Measurements from ENCODE around the gene SLC9A9.
"Not testable (repeated sequence)": the region's sequence is repeated elsewhere in the genome, so short reads cannot be mapped to it uniquely, and the experiment has no call there.

The SLC9A9 gene

DNA sequence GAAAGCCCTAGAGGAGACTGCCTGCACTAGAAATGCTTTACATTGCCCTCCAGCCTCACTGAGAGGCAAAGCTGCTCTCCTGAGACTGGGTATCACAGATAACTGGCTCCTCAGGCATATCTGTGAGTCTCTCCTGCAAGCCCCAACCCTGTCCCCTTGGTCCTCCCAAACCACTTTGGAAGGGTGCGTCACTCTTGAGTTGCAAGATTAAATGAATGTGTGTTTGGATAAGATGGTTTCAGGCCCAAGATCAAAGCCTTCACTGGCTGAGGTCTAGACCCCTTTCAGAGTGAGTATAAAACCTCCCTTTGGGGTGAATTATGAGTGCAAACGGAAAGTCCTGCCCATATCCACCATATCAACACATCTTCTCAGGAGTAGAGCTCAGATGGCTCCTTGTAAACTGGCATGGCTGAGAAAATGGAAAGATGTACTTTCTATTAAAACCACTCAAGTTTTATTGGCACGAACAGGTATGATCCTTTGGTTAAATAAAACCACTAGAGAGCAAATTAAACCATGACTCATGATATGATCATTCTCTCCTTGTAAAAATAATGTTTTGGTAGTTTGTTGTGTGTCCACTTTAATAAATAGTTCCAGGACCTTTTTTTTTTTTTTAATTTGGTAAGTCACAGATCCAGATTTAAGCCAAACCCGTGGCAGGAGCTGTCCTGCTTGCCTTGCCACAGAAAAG is 564.7 kb downstream of the SLC9A9 start:
- DNase-seq (ENCODE audit: low spot score): no peak

DNA sequence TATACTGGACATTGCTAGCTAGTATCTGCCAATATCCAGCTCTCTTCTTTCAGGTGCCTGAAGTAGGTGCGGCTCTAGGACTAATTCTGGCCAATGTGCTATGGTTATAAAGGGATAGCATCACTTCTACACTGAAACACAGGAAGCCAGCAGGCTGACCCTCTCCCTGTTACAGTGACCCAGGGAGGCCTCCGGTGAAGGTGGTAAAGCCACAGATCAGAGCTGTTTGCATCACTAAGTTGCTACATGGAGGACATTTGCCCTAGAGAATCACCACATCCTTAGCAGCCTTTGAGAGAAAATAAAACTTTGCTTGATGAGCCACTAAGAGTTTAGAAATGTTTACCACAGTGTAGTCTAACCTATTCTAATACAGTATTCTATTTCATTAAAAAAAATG is 567.3 kb downstream of the SLC9A9 start:
- no peak for DNase-seq (ENCODE audit: low spot score)

DNA sequence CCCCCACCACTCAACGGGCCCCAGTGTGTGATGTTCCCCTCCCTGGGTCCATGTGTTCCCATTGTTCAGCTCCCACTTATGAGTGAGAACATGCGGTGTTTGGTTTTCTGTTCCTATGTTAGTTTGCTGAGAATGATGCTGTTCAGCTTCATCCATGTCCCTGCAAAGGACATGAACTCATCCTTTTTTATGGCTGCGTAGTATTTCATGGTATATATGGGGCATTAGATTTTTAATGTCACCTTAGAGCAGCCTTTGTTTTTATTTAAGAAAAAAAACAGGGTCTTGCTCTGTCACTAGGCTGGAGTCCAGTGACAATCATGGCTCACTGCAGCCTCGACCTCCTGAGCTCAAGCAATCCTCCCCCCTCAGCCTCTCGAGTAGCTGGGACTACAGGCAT is 568.7 kb downstream of the SLC9A9 start:
- DNase-seq (ENCODE audit: low spot score): not testable (repeated sequence)

DNA sequence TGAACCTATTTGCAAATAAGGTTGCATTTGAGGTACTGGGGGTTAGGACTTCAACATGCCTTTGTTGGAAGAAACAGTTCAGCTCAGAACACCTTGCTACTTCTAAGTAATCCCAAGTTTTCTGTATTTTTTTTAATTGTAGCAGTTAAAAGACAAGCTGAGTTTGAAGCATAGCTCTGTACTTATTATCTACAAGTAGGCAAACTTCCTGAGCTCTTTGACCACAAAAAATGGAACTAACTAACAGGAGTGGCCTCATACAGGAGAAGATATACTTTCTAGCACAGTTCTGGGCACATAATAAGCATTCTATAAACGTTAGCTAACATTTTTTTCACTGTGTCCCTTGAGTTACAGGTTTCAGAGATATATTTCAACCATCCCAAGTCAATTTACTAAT is 569.5 kb downstream of the SLC9A9 start:
- no peak for DNase-seq (ENCODE audit: low spot score)

- DNase-seq (ENCODE audit: low spot score): no peak
Measured at GRCh38 chr3:143277531-143277930, 570.7 kb downstream of the SLC9A9 start.

DNA sequence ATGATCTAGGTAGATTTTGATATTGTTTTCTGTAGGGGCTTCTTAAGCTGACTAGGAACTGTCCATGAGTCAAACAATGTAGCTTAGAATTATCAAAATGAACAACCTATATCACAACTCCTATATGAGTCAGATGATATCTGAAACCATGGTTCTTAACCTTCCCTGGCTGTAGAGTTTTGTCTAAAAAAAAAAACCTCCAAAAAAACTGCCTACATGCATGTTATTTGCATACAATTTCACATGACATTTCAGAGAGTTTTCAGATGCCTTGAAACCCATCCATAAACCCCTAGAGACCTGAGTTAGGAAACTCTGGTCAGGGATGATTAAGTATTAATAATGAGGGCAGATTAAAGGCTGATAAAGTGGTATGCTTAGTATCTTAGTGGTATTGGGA is 571.7 kb downstream of the SLC9A9 start:
- DNase-seq (ENCODE audit: low spot score): no peak

DNA sequence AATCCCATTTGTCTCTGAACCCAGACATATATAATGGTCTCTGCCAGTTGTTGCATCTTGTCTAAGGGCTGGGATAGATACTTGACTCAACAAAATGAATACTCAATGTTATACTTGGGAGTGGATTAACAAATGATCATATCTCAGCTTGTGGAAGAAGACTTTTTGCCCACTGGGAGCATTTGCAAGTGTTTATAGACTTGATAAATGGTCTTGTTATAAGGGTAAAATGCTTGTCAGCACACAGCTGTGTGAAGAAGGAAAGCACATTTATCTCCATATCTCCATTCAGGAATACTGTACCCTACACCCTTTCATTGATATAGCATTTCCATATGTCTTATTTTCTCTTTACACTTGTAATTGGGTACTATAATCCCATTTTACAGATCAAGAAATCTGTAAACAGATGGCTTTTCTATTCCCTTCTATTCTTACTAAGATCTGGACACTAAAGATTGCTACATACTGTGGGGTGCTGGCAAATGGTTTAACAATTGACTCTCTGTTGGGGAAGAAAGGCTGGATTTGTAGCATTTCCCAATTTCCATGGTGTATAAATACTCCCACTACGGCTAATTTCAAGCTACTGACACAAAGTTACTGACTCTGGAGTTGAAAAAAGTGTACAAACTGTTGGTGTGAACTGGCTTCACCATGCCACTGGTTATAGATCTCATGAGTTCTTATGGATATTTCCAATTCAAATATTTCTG is 574.1 kb downstream of the SLC9A9 start:
- no peak for DNase-seq (ENCODE audit: low spot score)

DNA sequence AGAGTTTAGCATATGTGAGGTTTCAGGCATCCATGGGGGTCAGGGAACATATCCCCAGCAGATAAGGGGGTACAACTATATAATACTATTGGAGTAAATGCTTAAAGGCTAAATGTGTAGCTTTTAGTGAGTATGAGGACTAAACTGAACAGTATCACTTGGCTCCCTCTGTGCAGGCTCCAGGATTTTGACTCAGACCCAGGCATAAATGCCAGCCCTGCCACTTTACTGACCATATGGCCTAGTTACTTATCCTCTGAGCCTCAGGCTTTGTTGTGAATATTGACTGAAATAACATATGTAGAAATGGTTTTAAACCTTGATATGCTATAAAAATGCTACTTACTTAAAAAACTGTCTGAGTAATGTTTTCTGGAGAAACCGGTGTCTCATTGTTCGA is 577.1 kb downstream of the SLC9A9 start:
- DNase-seq (ENCODE audit: low spot score): no peak

DNA sequence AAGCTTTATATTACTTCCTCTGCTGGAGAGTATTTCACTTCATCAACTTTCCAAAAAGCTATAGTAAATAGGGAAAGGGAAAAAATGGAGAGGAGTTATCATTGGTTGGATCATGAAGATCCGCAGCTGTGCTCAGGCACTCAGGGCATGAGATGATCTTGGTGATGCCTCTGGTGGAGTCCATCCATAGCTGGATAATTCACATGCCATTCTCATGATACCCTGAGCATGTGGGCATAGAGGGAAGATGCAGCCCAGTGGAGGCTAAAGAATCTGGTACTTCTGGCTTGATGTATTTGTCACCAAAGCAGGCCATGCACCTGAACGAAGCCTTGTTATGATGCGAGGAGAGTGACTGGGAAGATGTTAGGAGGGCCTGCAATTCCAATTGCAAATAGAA is 578.5 kb downstream of the SLC9A9 start:
- DNase-seq (ENCODE audit: low spot score): no peak

- DNase-seq (ENCODE audit: low spot score): no peak
Measured at GRCh38 chr3:143267989-143268388, 580.3 kb downstream of the SLC9A9 start.

DNA sequence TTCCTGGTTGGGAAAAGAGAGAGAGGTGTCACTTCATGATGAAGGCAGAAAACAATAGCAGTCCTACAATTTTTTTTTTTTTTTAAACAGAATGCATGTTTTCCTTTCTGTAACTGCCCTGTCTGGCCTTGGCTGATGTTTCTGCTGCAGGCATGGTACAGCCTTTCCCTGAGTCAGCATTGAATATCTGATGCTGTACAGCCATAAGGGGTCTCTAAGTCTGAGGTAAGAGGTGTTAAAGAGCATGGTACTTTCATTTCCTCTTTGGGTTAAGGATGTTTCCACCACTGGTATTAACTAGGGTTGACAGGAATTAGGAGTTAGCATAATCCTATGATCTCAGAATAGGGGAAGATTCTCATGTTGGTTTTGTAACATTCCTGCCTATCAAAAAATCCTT is 581.3 kb downstream of the SLC9A9 start:
- DNase-seq (ENCODE audit: low spot score): no peak

DNA sequence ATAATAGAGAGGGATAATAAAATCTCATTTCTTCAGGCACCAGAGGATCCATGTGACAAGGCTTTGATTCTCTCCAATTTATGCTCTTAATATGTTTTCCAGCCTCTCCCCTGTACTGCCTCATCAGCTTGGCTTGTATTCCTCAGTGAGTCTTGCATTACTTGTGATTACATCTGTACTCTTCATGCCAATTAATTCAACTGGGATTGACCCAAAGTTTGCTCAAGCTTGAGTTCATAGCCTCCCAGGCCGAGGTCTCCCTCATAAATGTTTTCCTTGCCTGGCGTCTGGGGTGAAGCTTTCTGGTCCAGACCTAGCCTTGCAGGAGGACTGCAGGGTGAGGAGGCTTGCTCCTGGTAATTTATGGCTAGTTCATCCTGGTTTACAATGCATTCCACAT is 581.8 kb downstream of the SLC9A9 start:
- no peak for DNase-seq (ENCODE audit: low spot score)

- DNase-seq (ENCODE audit: low spot score): no peak
Measured at GRCh38 chr3:143265501-143266070, 582.7 kb downstream of the SLC9A9 start.

DNA sequence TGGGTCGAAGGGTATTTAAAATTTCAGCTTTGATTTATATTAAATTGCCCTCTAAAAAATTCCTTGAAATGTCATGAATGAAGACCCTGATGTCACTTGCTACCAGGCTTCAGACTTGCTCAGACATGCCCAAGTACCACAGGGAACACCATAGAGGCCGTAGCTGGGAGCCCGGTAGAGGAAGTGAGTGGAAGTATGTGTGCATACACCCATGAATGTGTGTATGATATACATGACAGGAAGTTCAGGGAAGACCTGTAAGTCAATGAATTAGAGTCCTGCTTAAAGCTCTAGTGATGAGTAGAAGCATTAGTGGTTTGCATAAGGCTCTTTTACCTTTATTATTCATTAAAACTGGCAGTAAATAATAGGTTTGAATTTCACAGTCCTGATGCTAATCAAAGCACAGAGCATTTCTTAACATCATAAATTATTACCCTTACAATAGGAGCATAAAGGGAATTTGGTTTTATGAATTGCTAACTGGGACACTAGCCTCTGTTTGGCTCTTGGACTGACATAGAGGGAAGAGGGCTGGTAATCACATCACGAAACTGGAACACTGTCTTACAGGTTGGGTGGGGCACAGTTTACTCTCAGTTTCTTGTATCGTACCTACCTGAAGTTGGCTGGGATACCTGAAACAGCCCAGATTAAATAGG is 584.3 kb downstream of the SLC9A9 start:
- DNase-seq (ENCODE audit: low spot score): no peak

DNA sequence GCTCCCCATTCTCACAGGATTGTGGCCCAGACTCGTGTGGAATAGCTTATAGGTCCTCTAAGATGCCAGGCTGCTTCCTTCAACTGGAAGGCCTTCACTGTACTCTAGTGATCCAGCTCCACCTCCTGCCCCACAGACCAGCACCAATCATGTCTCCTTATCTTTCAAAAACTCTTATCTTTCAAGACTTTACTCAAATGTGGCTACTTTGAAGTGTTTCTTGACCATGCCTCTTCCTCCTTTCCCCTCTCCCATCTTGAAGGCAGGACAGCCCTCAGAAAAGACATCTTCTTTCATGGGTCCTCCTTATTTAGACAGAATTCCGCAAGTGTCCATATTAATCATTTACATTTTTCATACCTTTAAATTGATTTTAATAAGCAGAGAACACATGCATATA is 586.4 kb downstream of the SLC9A9 start:
- no peak for DNase-seq (ENCODE audit: low spot score)

- no peak for DNase-seq (ENCODE audit: low spot score)
Measured at GRCh38 chr3:143258692-143259091, 589.6 kb downstream of the SLC9A9 start.

DNA sequence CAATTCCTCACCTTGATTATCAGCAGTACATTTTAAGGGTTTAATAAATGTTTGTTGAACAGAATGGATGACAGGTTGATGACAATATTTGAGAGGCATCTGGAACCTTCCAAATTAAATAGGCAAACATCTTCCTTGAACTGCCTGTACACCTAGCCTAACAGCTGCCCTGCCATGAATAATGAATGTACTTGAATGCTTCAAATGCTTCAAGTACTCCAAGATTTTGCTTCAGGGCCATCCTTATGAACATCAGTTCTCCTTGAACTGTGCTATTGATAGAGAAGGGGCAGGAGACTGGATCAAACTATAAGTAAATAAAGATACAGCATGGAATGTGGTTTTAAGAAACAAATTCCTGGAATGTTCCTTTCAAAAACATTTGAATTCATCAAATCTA is 591.9 kb downstream of the SLC9A9 start:
- no peak for DNase-seq (ENCODE audit: low spot score)

DNA sequence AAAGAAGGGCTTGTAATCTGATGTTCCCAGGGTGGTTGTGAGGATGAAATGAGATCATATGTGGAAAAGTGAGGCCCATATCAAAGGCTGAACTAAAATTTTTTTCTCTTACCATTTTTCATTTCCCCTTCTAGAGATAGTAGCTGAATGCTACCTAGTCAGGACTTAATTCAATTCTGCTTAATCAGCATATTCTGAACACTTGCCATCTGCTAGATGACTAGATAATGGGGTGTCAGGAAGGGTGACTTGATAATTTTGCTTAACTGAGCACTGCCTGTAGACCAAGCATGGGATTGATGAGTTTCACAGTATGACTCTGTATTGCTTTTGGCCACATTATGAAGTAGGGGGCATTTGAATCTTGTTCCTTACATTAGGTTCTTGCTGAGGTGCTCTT is 592.5 kb downstream of the SLC9A9 start:
- DNase-seq (ENCODE audit: low spot score): no peak

- no peak for DNase-seq (ENCODE audit: low spot score)
Measured at GRCh38 chr3:143252931-143253330, 595.3 kb downstream of the SLC9A9 start.

DNA sequence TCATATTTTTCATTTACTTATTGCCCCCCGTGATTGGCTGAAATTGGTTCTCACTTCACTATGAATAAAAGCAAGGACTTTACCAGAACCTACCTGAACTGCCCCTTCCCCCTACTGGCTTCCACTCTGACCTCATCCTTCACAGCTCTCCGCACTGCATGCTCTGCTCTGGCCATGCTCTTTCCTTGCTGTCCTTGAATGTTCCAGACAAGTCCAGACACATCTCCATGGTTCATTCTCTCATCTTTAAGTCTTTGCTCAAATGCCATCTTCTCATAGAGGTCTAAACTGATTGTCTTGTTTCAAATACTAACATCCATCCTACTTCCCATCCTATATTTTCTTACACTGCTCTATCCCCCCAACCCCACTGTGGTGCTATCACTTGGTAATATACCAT is 599.3 kb downstream of the SLC9A9 start:
- DNase-seq (ENCODE audit: low spot score): no peak

DNA sequence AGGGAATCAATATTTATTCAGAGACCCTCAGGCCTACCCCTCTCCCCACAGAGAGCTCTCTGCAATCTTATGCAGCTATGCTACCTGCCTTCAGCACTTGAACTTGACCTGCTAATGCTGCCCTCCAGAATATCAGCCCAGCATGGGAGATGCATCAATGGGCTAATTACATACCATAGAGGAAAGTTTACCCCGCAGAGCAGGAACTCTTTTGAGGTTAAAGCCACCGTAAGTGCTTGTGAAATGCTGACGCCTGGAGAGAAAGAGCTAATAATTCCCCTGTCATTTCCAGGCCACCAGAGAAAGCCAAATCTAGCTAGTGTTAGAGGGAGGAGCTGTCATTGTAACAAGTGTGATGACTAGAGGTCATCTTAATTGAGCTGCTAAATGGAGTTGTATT is 601.2 kb downstream of the SLC9A9 start:
- DNase-seq (ENCODE audit: low spot score): no peak

- no peak for DNase-seq (ENCODE audit: low spot score)
Measured at GRCh38 chr3:143245692-143246091, 602.6 kb downstream of the SLC9A9 start.

DNA sequence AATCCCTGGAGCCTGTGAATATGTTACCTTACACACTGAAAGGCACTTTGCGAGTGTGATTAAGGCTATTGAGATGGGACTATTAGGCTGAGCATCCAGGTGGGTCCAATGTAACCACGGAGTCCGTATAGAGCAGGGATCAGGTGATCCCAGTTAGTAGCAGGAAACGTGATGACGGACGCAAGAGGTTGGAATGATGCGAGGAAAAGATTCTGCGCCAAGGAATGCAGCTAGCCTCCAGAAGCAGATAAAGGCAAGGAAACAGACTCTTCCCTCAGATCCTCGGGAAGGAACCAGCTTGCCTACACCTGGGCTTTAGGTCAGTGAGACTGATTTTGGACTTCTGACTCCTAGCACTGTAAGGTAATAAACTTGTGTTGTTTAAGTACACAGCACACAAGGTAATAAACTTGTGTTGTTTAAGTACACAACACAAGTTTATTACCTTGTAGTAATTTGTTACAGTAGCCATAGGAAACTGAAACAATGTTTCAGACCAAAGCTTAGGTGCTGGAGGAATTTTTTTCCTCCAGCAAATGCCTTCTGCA is 603.7 kb downstream of the SLC9A9 start:
- DNase-seq (ENCODE audit: low spot score): no peak
